Measurements from ENCODE around the gene OR2Z1.

- no peak for TF ChIP-seq SMC3 (IDR thresholded peaks at IDR 0.05; ENCODE audit: low read depth, low read length)
- TF ChIP-seq RCOR1 (IDR thresholded peaks at IDR 0.05; ENCODE audit: insufficient replicate concordance, low read length) = no peak
Measured at GRCh38 chr19:8690753-8691539, 30.5 kb upstream of the OR2Z1 start.

All from IMR-90 (cell line).